Activated CD4-positive, alpha-beta T cell treated with anti-CD3 and anti-CD28 coated beads for 1 hour (primary cell): ENCODE measurements around the gene FLRT2.

Experiments
- DNase-seq: peaks from one replicate; pipeline ENCODE4 v3.0.0-alpha.2; 2020

FLRT2 gene

GRCh38 chr14:85529803-85530574 is at the start of gene FLRT2:
TSS of gene FLRT2 (plus strand) at chr14:85530144. CDS start at chr14:85621515, 91,371 bp downstream.
- DNase-seq, result no peak

GRCh38 chr14:85481471-85481870 is 48.5 kb upstream of the FLRT2 start:
- DNase-seq, result no peak

- no peak for DNase-seq
These were observed 47.4 kb upstream of the FLRT2 start for GRCh38 chr14:85482552-85482951.

GRCh38 chr14:85483037-85483436 is 46.9 kb upstream of the FLRT2 start:
- DNase-seq, result no peak

- no peak for DNase-seq
These were observed 46.3 kb upstream of the FLRT2 start for GRCh38 chr14:85483652-85484051.

GRCh38 chr14:85487215-85487614 is 42.7 kb upstream of the FLRT2 start:
- DNase-seq, result no peak

- no peak for DNase-seq
These were observed 28.2 kb upstream of the FLRT2 start for GRCh38 chr14:85501751-85502150.

GRCh38 chr14:85508863-85509262 is 21.1 kb upstream of the FLRT2 start:
- no peak for DNase-seq

GRCh38 chr14:85512451-85512850 is 17.5 kb upstream of the FLRT2 start:
- DNase-seq, result no peak

GRCh38 chr14:85514487-85514886 is 15.5 kb upstream of the FLRT2 start:
- no peak for DNase-seq

GRCh38 chr14:85516239-85517113 is 13.5 kb upstream of the FLRT2 start:
- no peak for DNase-seq

- no peak for DNase-seq
These were observed 12.7 kb upstream of the FLRT2 start for GRCh38 chr14:85517114-85517688.

- no peak for DNase-seq
These were observed 10.2 kb upstream of the FLRT2 start for GRCh38 chr14:85519661-85520305.

- no peak for DNase-seq
These were observed 9.4 kb upstream of the FLRT2 start for GRCh38 chr14:85520581-85520980.

- no peak for DNase-seq
These were observed 6.3 kb upstream of the FLRT2 start for GRCh38 chr14:85523624-85524023.

GRCh38 chr14:85527006-85527405 is 2.9 kb upstream of the FLRT2 start:
- no peak for DNase-seq

- no peak for DNase-seq
These were observed 2.4 kb upstream of the FLRT2 start for GRCh38 chr14:85527445-85528035.

- DNase-seq, result no peak
These were observed 1.7 kb upstream of the FLRT2 start for GRCh38 chr14:85528080-85528896.

GRCh38 chr14:85528897-85529631 is 880 bp upstream of the FLRT2 start:
- DNase-seq, result no peak

- no peak for DNase-seq
These were observed 682 bp downstream of the FLRT2 start for GRCh38 chr14:85530626-85531025.

GRCh38 chr14:85531141-85531586 is 1.2 kb downstream of the FLRT2 start:
- no peak for DNase-seq
